Activated CD4-positive, alpha-beta memory T cell treated with anti-CD3 and anti-CD28 coated beads for 36 hours (primary cell): ENCODE measurements around the gene ROBO1. TPM values are rescaled to one million over a fixed set of nuclear protein-coding genes. Genes with fewer than 3 reads are reported as not detected.

Source experiments
- CTCF ChIA-PET: fragments of 350-600 bp; sonication (Branson Sonifier 250); formaldehyde crosslinking; loops from one replicate; lab custom pipeline; 2021; ENCODE audit warnings: antibody characterized with exemption, inconsistent platforms; lab: Charles Lee
- POLR2A ChIA-PET: fragments of 350-600 bp; sonication (Branson Sonifier 250); formaldehyde crosslinking; loops from one replicate; lab custom pipeline; 2021; ENCODE audit warnings: antibody characterized with exemption; lab: Charles Lee
- DNase-seq: peaks from one replicate; pipeline ENCODE4 v3.0.0-alpha.2; 2020
- H3K27ac Mint-ChIP-seq: one replicate; pipeline ENCODE4 v1.8.0; 2021; ENCODE audit warnings: mixed read lengths
- H3K27me3 Mint-ChIP-seq: one replicate; pipeline ENCODE4 v1.8.0; 2021; ENCODE audit warnings: mixed read lengths
- H3K36me3 Mint-ChIP-seq: one replicate; pipeline ENCODE4 v1.8.0; 2021; ENCODE audit warnings: mixed read lengths
- H3K4me1 Mint-ChIP-seq: one replicate; pipeline ENCODE4 v1.8.0; 2021; ENCODE audit warnings: low read depth, mixed read lengths
- H3K4me3 Mint-ChIP-seq: one replicate; pipeline ENCODE4 v1.8.0; 2021; ENCODE audit warnings: mild to moderate bottlenecking, mixed read lengths
- H3K9me3 Mint-ChIP-seq: one replicate; pipeline ENCODE4 v1.8.0; 2021; ENCODE audit warnings: mixed read lengths
- intact Hi-C: fragments of 100-400 bp; cut with micrococcal nuclease; formaldehyde crosslinking; loops from one replicate; pipeline ENCODE4 v1.15.1; 2023
- total RNA-seq, 2 experiments: library from RNA; stranded (reverse); gene quantifications; one replicate each; pipeline ENCODE4 v1.2.3, GENCODE V29; 2021

The ROBO1 gene
- total RNA-seq, 2 experiments from 2014 or later = not detected

DNA sequence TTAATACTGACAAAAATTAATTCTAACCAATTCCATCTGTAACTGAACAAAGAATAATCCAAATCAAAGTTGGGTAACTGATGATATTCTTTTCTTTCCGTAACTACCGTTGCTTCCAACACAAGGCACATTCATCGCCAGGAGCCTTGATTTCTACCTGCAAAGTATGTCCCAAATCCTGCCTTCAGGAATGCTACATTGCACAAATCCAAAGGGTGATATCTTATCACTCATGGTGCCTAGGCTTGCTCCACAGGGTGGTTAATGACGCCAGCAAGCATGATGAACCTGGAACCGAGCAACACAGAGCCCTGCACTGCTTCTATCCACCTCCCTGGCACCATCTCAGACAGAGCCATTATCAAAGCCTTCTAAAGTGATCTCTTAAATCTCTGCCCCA lies 772.7 kb downstream of the ROBO1 start:
- no peak for DNase-seq
- intact Hi-C loops = no loop called here
- H3K4me3 Mint-ChIP-seq = no peak overlapping the region
- H3K9me3 Mint-ChIP-seq = peaks cover 28% of the 10 kb centered on the region
- no peak overlapping the region for H3K27ac Mint-ChIP-seq
- H3K27me3 Mint-ChIP-seq = no peaks in the 10 kb centered on the region
- no peaks in the 10 kb centered on the region for H3K4me1 Mint-ChIP-seq
- ChIA-PET CTCF (no interaction called here), POLR2A (no interaction called here)
- H3K36me3 Mint-ChIP-seq = no peaks in the 10 kb centered on the region

DNA sequence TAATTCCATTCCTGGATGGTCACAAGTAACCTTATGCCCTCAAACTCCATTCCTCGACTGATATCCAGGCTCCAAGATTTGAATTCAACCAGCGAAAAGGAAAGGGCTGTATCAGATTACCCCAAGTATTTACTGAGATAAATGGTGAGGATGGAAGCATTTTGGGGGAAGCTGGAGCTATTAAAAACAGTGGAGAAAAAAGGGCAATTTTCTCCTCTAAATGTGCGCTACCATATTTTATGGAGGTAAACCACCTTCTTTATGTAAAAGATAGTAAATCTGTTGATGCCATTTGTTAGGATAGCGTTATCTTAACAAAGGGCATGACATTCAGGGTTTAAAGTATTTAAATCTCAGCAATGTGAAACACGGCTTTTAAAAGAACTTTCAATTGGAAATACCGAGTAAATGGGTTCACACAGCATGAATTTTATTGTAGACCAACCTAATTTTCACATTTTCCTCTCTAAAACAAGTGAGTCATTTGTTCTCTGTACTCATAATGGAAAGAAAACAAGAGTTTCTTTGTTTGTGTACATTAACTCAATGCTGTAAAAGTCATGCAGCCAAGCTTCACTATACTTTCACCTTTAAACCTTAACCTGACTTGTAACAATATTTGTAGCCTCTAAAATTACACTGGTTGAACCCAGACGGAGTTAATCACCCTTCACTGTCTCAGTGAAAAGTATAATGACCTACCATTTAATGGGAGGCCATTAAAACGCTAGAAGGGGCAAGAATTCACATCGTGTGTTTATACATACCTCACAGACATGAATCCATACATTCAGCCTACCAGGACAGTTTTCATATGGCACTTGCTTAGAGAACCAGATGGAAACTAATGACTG lies 773.4 kb downstream of the ROBO1 start:
- Mint-ChIP-seq H3K9me3 (peaks cover 26% of the 10 kb centered on the region), H3K4me3 (no peak overlapping the region), H3K27ac (no peak overlapping the region), H3K4me1 (no peaks in the 10 kb centered on the region), H3K36me3 (no peaks in the 10 kb centered on the region), H3K27me3 (no peaks in the 10 kb centered on the region)
- intact Hi-C loops = no loop called here
- ChIA-PET POLR2A (no interaction called here), CTCF (no interaction called here)
- no peak for DNase-seq

GRCh38 chr3:78993375-78993774 lies 774.4 kb downstream of the ROBO1 start:
- peaks cover 22% of the 10 kb centered on the region for H3K9me3 Mint-ChIP-seq
- intact Hi-C loops = no loop called here
- H3K36me3 Mint-ChIP-seq = no peaks in the 10 kb centered on the region
- H3K27ac Mint-ChIP-seq = no peak overlapping the region
- no peak for DNase-seq
- no peaks in the 10 kb centered on the region for H3K27me3 Mint-ChIP-seq
- H3K4me3 Mint-ChIP-seq = no peak overlapping the region
- POLR2A ChIA-PET = no interaction called here
- no peaks in the 10 kb centered on the region for H3K4me1 Mint-ChIP-seq
- CTCF ChIA-PET = no interaction called here

- POLR2A ChIA-PET = no interaction called here
- intact Hi-C loops = no loop called here
- CTCF ChIA-PET = no interaction called here
- H3K4me3 Mint-ChIP-seq = no peak overlapping the region
- no peaks in the 10 kb centered on the region for H3K4me1 Mint-ChIP-seq
- DNase-seq = no peak
- no peak overlapping the region for H3K27ac Mint-ChIP-seq
- H3K36me3 Mint-ChIP-seq = no peaks in the 10 kb centered on the region
- H3K9me3 Mint-ChIP-seq = peaks cover 22% of the 10 kb centered on the region
- H3K27me3 Mint-ChIP-seq = no peaks in the 10 kb centered on the region
Observed at GRCh38 chr3:78992830-78993229, 775.0 kb downstream of the ROBO1 start.

DNA sequence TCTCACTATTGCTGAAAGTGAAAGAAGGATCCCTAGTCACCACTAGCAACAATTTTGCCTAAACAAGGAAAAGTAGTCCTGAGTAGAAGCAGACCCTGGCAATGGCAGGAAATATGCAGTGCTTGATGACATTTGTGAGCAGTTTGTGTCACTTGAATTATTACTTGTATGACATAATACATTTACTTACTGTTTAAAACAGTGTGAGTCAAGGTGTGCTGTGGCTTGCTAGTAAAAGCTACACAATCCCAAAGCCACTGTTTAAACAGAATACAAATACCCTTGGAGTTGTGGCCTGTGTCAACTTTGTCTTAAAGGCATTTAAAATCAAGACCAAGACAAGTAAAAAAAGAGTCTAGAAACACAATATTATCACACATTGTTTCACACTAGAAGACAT lies 775.4 kb downstream of the ROBO1 start:
- CTCF ChIA-PET = no interaction called here
- Mint-ChIP-seq H3K27ac (no peak overlapping the region), H3K4me1 (no peaks in the 10 kb centered on the region), H3K4me3 (no peak overlapping the region), H3K9me3 (peaks cover 18% of the 10 kb centered on the region), H3K27me3 (no peaks in the 10 kb centered on the region), H3K36me3 (no peaks in the 10 kb centered on the region)
- intact Hi-C loops = no loop called here
- no peak for DNase-seq
- POLR2A ChIA-PET = no interaction called here

- ChIA-PET CTCF (no interaction called here), POLR2A (no interaction called here)
- Mint-ChIP-seq H3K9me3 (peaks cover 15% of the 10 kb centered on the region), H3K27ac (no peak overlapping the region), H3K27me3 (no peaks in the 10 kb centered on the region), H3K36me3 (no peaks in the 10 kb centered on the region), H3K4me1 (no peaks in the 10 kb centered on the region), H3K4me3 (no peak overlapping the region)
- intact Hi-C loops = no loop called here
- no peak for DNase-seq
Observed at GRCh38 chr3:78991656-78992055, 776.1 kb downstream of the ROBO1 start.

GRCh38 chr3:78990156-78990555 lies 777.6 kb downstream of the ROBO1 start:
- Mint-ChIP-seq H3K36me3 (no peaks in the 10 kb centered on the region), H3K9me3 (peaks cover 12% of the 10 kb centered on the region), H3K4me3 (no peak overlapping the region), H3K27ac (no peak overlapping the region), H3K4me1 (no peaks in the 10 kb centered on the region), H3K27me3 (no peaks in the 10 kb centered on the region)
- CTCF ChIA-PET = no interaction called here
- POLR2A ChIA-PET = no interaction called here
- no peak for DNase-seq
- intact Hi-C loops = no loop called here

DNA sequence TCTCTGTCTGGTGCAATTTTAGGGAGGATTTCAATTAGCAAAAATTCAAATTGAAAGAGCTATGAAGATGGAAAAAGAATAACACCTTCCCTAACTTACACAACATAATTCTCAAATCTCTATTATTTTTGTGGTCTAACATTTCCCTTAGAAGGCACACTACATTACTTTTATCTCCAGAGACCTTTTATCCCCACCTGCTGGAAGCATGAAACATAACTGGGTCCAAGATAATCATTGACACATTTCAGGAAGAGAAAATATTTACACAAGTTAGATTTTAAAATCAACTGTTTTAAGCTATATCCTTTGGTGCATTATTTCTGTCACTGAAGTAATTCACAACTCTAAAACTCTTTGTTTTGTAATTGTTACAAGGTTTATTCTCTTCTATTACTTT lies 779.5 kb downstream of the ROBO1 start:
- intact Hi-C loops = no loop called here
- Mint-ChIP-seq H3K27me3 (no peaks in the 10 kb centered on the region), H3K36me3 (no peaks in the 10 kb centered on the region), H3K4me1 (no peaks in the 10 kb centered on the region), H3K27ac (no peak overlapping the region), H3K9me3 (peaks cover 5% of the 10 kb centered on the region), H3K4me3 (no peak overlapping the region)
- DNase-seq = no peak
- CTCF ChIA-PET = no interaction called here
- POLR2A ChIA-PET = no interaction called here

- no peaks in the 10 kb centered on the region for H3K36me3 Mint-ChIP-seq
- no peaks in the 10 kb centered on the region for H3K4me1 Mint-ChIP-seq
- no peak overlapping the region for H3K27ac Mint-ChIP-seq
- intact Hi-C loops = no loop called here
- no peak for DNase-seq
- H3K27me3 Mint-ChIP-seq = no peaks in the 10 kb centered on the region
- ChIA-PET CTCF (no interaction called here), POLR2A (no interaction called here)
- peaks cover 5% of the 10 kb centered on the region for H3K9me3 Mint-ChIP-seq
- H3K4me3 Mint-ChIP-seq = no peak overlapping the region
Observed at GRCh38 chr3:78986416-78987101, 781.2 kb downstream of the ROBO1 start.

DNA sequence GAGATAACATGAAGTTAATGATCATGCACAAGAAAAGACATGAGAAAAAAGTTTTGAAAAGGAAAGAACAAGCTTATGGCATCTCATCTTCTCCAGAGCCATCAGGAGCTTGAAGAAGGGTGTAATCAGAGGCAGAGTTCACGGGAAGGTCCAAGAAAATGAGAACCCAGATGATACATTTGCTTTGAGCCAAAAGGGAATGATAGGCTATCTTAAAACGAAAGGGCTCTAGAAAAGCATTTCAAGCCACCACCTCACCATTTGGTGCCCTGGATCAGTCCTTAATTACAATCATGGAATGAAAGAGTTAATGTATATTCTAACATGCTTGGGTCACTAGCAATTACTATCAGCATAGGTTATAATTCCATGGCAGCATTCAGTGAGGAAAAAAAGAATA lies 781.8 kb downstream of the ROBO1 start:
- no peaks in the 10 kb centered on the region for H3K36me3 Mint-ChIP-seq
- H3K4me1 Mint-ChIP-seq = no peaks in the 10 kb centered on the region
- H3K4me3 Mint-ChIP-seq = no peak overlapping the region
- ChIA-PET CTCF (no interaction called here), POLR2A (no interaction called here)
- no peak overlapping the region for H3K27ac Mint-ChIP-seq
- DNase-seq = no peak
- H3K27me3 Mint-ChIP-seq = no peaks in the 10 kb centered on the region
- H3K9me3 Mint-ChIP-seq = peaks cover 4% of the 10 kb centered on the region
- intact Hi-C loops = no loop called here

- Mint-ChIP-seq H3K4me1 (no peaks in the 10 kb centered on the region), H3K4me3 (no peak overlapping the region), H3K27me3 (no peaks in the 10 kb centered on the region), H3K9me3 (peaks cover 2% of the 10 kb centered on the region), H3K36me3 (no peaks in the 10 kb centered on the region), H3K27ac (no peak overlapping the region)
- POLR2A ChIA-PET = no interaction called here
- CTCF ChIA-PET = no interaction called here
- intact Hi-C loops = no loop called here
- no peak for DNase-seq
Observed at GRCh38 chr3:78979028-78979427, 788.8 kb downstream of the ROBO1 start.

DNA sequence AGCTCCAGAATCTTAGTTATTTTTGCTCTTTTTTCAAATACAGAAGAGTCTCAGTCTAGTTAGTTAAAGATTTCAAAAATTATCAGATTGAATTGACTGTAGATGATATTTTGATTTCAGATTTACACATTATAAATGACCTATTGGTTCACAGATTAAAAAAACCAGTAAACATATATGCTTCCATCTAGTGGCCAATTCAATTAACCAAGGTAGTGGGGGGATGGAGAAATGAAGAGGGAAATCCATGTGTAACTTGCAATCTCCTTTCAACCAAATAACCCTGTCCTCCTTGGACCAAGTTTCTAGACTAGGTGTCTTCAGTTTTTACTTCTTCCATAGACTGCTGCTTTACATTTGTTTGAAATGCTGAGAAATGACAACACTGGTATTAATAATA lies 789.8 kb downstream of the ROBO1 start:
- intact Hi-C loops = no loop called here
- no peak for DNase-seq
- H3K4me3 Mint-ChIP-seq = no peak overlapping the region

DNA sequence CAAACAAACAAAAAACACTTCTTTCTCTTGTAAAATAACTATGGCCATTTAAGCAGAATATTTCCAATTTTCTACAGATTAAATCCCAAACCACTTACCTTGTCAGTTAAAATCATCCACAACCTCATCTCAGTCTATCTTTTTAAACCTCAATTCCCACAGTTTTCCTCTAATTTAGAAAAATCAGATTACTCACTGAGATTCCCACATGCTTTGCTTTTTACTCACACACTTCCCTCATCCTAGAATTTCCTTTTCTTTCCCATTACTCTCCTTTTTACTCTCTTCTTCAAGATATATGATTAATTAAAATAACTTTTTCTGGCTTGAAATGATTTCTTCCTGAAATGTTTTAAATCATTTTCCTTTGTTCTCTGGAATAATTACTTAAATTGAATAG lies 790.7 kb downstream of the ROBO1 start:
- no peaks in the 10 kb centered on the region for H3K27me3 Mint-ChIP-seq
- H3K4me1 Mint-ChIP-seq = no peaks in the 10 kb centered on the region
- H3K36me3 Mint-ChIP-seq = no peaks in the 10 kb centered on the region
- peaks cover 2% of the 10 kb centered on the region for H3K9me3 Mint-ChIP-seq
- no peak for DNase-seq
- POLR2A ChIA-PET = no interaction called here
- no peak overlapping the region for H3K4me3 Mint-ChIP-seq
- H3K27ac Mint-ChIP-seq = no peak overlapping the region
- intact Hi-C loops = no loop called here
- CTCF ChIA-PET = no interaction called here

More for the DNA sequence above, 789.8 kb downstream of the ROBO1 start:
- Mint-ChIP-seq H3K4me1 (no peaks in the 10 kb centered on the region), H3K36me3 (no peaks in the 10 kb centered on the region), H3K27ac (no peak overlapping the region), H3K9me3 (peaks cover 4% of the 10 kb centered on the region), H3K27me3 (no peaks in the 10 kb centered on the region)
- ChIA-PET POLR2A (no interaction called here), CTCF (no interaction called here)
